Measurements from ENCODE around the gene HOXA6. TPM values are rescaled to one million over a fixed set of nuclear protein-coding genes. Genes with fewer than 3 reads are reported as not detected.

Gene HOXA6
- total and polyA plus RNA-seq, 2 donors from 2014 or later: 1.1 to 22.0 TPM

DNA sequence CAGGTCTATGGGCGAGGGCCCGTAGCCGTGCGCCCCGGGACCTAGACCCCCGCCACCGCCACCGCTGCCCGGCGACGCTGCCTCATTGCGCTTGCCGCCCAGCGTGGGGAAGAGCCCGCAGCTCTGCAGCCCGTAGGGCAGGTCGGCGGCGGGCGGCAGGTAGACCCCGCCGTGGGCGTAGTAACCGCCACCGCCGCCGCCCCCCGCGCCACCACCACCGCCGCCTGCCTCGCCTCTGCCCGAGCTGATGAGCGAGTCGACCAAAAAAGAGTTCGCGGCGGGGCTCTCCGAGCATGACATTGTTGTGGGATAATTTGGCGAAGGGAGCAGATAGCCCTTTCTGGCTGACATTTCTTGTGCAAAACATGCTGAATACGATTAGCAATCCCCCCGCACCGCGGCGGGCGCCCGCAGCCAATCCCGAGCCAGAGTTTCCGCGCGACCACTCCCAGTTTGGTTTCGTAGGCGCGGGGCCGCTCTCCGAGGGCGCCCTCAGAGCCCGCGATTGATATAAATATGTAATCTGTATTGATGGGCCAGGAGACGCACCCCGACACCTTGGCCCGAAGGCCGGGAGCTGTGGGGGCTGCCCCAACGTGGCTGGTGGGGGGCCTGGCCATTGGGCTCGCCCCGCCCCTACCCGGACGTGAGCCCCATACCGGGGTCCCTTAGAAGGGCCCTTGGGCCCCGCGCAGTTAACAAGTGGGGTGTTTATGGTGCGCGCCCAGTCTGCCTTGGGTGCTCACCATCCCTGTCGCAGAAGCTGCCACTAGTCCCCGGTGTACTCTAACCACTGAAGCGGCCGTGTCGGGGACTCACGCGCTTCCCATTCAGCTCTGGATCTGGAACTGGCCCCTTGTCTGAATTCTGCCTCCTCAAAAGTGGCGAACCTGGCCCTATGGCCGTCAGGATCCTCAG, 26.6 kb upstream of the HOXA6 start, which contains the start of gene HOXA10:
Gene HOXA10 (minus strand): TSS at position 365 of the 918 bp plus-strand sequence. CDS start 14 bp downstream, at position 351.
- Histone ChIP-seq H3K9ac (ENCODE audit: low read length in 3 of 3) (peak within 1 kb of the TSS; percentile 48 to 95 (median 72)), H3K4me1 (ENCODE audit: control insufficient read depth in 2 of 3, insufficient read depth in 2 of 3, low read depth in 1 of 3, low read length in 3 of 3) (no peaks in the 10 kb centered on the region), H3K36me3 (ENCODE audit: control insufficient read depth in 2 of 3, insufficient read depth in 3 of 3, low read length in 3 of 3) (no peaks in the 10 kb centered on the region), H3K9me3 (ENCODE audit: control insufficient read depth in 2 of 3, insufficient read depth in 1 of 3, low read length in 3 of 3) (no peaks in the 10 kb centered on the region), H3K27ac (ENCODE audit: low read depth in 2 of 2, low read length in 2 of 2) (peak within 1 kb of the TSS; percentile 84 to 90), H3K4me3 (ENCODE audit: low read length in 3 of 3) (peak within 1 kb of the TSS; percentile 62 to 86 (median 86)), H3K27me3 (ENCODE audit: control insufficient read depth, insufficient read depth, low read length) (no peaks in the 10 kb centered on the region)
- TF ChIP-seq, protein P1, sequence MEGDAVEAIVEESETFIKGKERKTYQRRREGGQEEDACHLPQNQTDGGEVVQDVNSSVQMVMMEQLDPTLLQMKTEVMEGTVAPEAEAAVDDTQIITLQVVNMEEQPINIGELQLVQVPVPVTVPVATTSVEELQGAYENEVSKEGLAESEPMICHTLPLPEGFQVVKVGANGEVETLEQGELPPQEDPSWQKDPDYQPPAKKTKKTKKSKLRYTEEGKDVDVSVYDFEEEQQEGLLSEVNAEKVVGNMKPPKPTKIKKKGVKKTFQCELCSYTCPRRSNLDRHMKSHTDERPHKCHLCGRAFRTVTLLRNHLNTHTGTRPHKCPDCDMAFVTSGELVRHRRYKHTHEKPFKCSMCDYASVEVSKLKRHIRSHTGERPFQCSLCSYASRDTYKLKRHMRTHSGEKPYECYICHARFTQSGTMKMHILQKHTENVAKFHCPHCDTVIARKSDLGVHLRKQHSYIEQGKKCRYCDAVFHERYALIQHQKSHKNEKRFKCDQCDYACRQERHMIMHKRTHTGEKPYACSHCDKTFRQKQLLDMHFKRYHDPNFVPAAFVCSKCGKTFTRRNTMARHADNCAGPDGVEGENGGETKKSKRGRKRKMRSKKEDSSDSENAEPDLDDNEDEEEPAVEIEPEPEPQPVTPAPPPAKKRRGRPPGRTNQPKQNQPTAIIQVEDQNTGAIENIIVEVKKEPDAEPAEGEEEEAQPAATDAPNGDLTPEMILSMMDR (IDR thresholded peaks at IDR 0.05; ENCODE audit: borderline replicate concordance, extremely low read depth, insufficient read depth): no peak
- FAIRE-seq: no peak
- DNase-seq: peak; percentile 91 to 95 (median 93)
- intact Hi-C loops (cut with DNase I): loop anchor here (10.0 kb wide), 1 partner anchor 1319 kb away; no protein-coding TSS in a partner anchor

DNA sequence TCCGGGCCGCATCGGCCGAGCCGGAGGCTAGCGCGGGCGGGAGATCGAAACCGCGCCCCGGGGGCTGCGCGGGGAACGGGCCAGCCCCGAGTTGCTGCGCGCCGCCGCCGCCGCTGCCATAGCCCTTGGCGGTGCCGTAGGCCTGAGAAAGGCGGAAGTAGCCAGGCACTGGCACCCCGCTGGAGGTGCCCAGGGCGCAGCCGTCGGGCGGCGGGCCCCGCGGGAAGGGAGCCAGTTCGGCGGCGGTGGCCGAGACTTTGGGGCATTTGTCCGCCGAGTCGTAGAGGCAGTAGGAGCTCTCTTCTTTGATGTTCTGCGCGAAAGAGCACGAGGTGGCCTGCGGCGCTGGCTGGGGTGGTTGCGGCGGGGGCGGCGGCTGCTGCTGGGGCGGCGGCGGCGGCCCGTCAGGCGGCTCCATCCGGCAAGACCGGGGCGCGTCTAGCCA, 26.0 kb upstream of the HOXA6 start:
- Histone ChIP-seq H3K9ac (ENCODE audit: low read length in 3 of 3) (peak overlapping the region in 2 of 3 donors; percentile 29 to 95), H3K36me3 (ENCODE audit: control insufficient read depth in 2 of 3, insufficient read depth in 3 of 3, low read length in 3 of 3) (no peaks in the 10 kb centered on the region), H3K4me1 (ENCODE audit: control insufficient read depth in 2 of 3, insufficient read depth in 2 of 3, low read depth in 1 of 3, low read length in 3 of 3) (no peaks in the 10 kb centered on the region), H3K4me3 (ENCODE audit: low read length in 3 of 3) (peak overlapping the region; percentile 36 to 86 (median 43)), H3K27me3 (ENCODE audit: control insufficient read depth, insufficient read depth, low read length) (no peaks in the 10 kb centered on the region), H3K9me3 (ENCODE audit: control insufficient read depth in 2 of 3, insufficient read depth in 1 of 3, low read length in 3 of 3) (no peaks in the 10 kb centered on the region), H3K27ac (ENCODE audit: low read depth in 2 of 2, low read length in 2 of 2) (peak overlapping the region; percentile 84 to 90)
- DNase-seq: peak in 3 of 5 donors; percentile 21 to 79 (median 42)
- intact Hi-C loops (cut with DNase I): loop anchor here (10.0 kb wide), 1 partner anchor 1319 kb away; no protein-coding TSS in a partner anchor
- TF ChIP-seq, protein P1 (IDR thresholded peaks at IDR 0.05; ENCODE audit: borderline replicate concordance, extremely low read depth, insufficient read depth): no peak
- FAIRE-seq: no peak

DNA sequence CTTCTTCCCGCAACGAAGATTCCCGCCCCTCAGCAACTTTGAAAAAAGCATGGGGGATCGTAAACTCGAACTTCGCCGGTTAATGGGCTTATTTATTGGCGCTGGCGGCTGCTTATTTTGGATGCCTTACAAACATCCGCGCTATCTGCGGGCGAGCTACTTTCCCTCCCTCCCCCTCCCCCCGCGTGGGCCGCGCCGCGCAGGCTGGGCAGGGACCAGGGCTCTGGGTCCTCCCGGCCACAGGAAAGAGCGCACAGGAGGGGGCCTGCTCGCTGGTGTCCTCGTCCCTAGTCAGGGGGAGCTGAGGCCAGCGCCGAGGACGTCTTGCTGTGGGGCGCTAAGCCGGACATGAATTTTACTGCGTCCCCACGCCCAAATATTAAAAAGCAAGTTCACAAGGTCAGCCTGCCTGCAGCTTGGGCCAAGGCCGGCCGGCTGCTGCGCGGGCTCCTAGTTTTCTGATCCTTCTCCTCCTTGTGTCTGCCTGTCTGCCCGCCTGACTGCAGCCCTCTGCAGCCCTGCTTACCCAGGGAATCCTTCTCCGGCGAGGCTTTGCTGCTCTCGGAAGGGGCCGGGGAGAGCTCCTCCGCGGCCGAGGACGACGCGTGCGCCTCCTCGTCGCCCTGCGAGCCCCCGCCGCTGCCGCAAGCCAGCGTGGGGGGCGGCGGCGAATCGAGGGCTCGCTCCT, 25.4 kb upstream of the HOXA6 start:
- H3K9ac ChIP-seq (ENCODE audit: low read length in 3 of 3): peak overlapping the region; percentile 29 to 95 (median 72)
- FAIRE-seq (no peak), DNase-seq (peak; percentile 89 to 98 (median 91))
- H3K36me3 ChIP-seq (ENCODE audit: control insufficient read depth in 2 of 3, insufficient read depth in 3 of 3, low read length in 3 of 3): no peaks in the 10 kb centered on the region
- TF ChIP-seq, protein P1 (IDR thresholded peaks at IDR 0.05; ENCODE audit: borderline replicate concordance, extremely low read depth, insufficient read depth): no peak
- H3K27me3 ChIP-seq (ENCODE audit: control insufficient read depth, insufficient read depth, low read length): no peaks in the 10 kb centered on the region
- no peaks in the 10 kb centered on the region for H3K9me3 ChIP-seq (ENCODE audit: control insufficient read depth in 2 of 3, insufficient read depth in 1 of 3, low read length in 3 of 3)
- no peaks in the 10 kb centered on the region for H3K4me1 ChIP-seq (ENCODE audit: control insufficient read depth in 2 of 3, insufficient read depth in 2 of 3, low read depth in 1 of 3, low read length in 3 of 3)
- intact Hi-C loops (cut with DNase I): loop anchor here (10.0 kb wide), 1 partner anchor 1318 kb away; no protein-coding TSS in a partner anchor
- H3K27ac ChIP-seq (ENCODE audit: low read depth in 2 of 2, low read length in 2 of 2): peak overlapping the region; percentile 84 to 90
- H3K4me3 ChIP-seq (ENCODE audit: low read length in 3 of 3): peak overlapping the region; percentile 62 to 86 (median 78)

Data from kidney (tissue), 14 donors.